ENCODE data around the gene ZNF420.

GRCh38 chr19:37172368-37173366 lies 94.4 kb downstream of the ZNF420 start, which contains the start of gene ZNF585A:
- peak; percentile 99 for TF ChIP-seq YY1 (IDR thresholded peaks at IDR 0.05; ENCODE audit: insufficient read depth, insufficient read length)
- TF ChIP-seq ZNF274 (IDR thresholded peaks at IDR 0.05; ENCODE audit: low read depth, low read length), result no peak
- no peak for TF ChIP-seq SUZ12 (IDR thresholded peaks at IDR 0.05; ENCODE audit: extremely low read depth, insufficient read depth, insufficient read length)
